Sigmoid colon (tissue), 7 donors: ENCODE results near the gene PARS2. TPM values are rescaled to one million over a fixed set of nuclear protein-coding genes. Genes with fewer than 3 reads are reported as not detected.

ENCODE experiments used
- DNase-seq: peaks from one replicate; pipeline ENCODE4 v3.0.0-alpha.2; 2019
- H3K27ac ChIP-seq, 4 donors: fragments of 200-600 bp; sonication (generic); one replicate each; pipeline ENCODE4 v1.5.1; 2016 to 2019; ENCODE audit warnings: mild to moderate bottlenecking in 1 of 4
- H3K27me3 ChIP-seq, 3 donors: fragments of 200-600 bp; sonication (generic); one replicate each; pipeline ENCODE4 v1.5.1; 2019; ENCODE audit warnings: mild to moderate bottlenecking in 1 of 3
- H3K36me3 ChIP-seq, 4 donors: fragments of 200-600 bp; sonication (generic); one replicate each; pipeline ENCODE4 v1.5.1; 2016 to 2019
- H3K4me1 ChIP-seq, 4 donors: fragments of 200-600 bp; sonication (generic); one replicate each; pipeline ENCODE4 v1.5.1; 2017 to 2019
- H3K4me3 ChIP-seq, 4 donors: fragments of 200-600 bp; sonication (generic); one replicate each; pipeline ENCODE4 v1.5.1; 2017 to 2019; ENCODE audit warnings: mild to moderate bottlenecking in 2 of 4, moderate library complexity in 1 of 4
- H3K9me3 ChIP-seq, 4 donors: fragments of 200-600 bp in 3 of 4; sonication (generic) in 3 of 4; one replicate each; pipeline versions ENCODE4 v1.5.1 to v1.6.1; 2013 to 2019
- EP300 ChIP-seq, 4 donors: sonication (generic); formaldehyde crosslinking; IDR thresholded peaks; one replicate each; pipeline ENCODE4 v1.6.1; 2017; ENCODE audit warnings: antibody characterized with exemption in 4 of 4
- POLR2A ChIP-seq, 2 donors: fragments of 450-650 bp; IDR thresholded peaks; one replicate each; pipeline ENCODE4 v1.6.1; 2016; ENCODE audit warnings: antibody characterized with exemption in 2 of 2, mild to moderate bottlenecking in 2 of 2, moderate library complexity in 2 of 2
- POLR2AphosphoS5 ChIP-seq, 4 donors: sonication (generic); formaldehyde crosslinking; IDR thresholded peaks; one replicate each; pipeline ENCODE4 v1.6.1; 2017; ENCODE audit warnings: antibody characterized with exemption in 4 of 4
- WGBS, 2 donors: extraction: QIAGEN DNeasy Blood & Tissue Kit; methylation state at CpG; one replicate each; pipeline ENCODE4 v1.1.7; 2013; 5-methylcytosine and 5-hydroxymethylcytosine counted together
- intact Hi-C: fragments of 100-400 bp; cut with DNase I; formaldehyde crosslinking; loops from one replicate; pipeline ENCODE4 v1.15.1; 2023
- polyA plus RNA-seq, 3 donors: library from polyadenylated mRNA; stranded (reverse); fragments of 200-250 nt; gene quantifications; one replicate each; pipeline ENCODE4 v1.2.3, GENCODE V29; 2013
- total RNA-seq, 4 donors: library from RNA; depleted of rRNA; stranded (reverse); fragments of >200 nt; gene quantifications; one replicate each; pipeline ENCODE4 v1.1.0, GENCODE V29; 2016
- TF ChIP-seq, protein P1 (sequence below), 4 experiments: fragments of 450-650 bp in 3 of 4; fragments of 200-600 bp in 1 of 4; IDR thresholded peaks; one replicate each; pipeline ENCODE4 v1.5.1; 2016 to 2019; ENCODE audit warnings: antibody characterized with exemption in 4 of 4, mild to moderate bottlenecking in 3 of 4, moderate library complexity in 2 of 4
- donor health status: healthy with polysubstance abuse.
- donor health status: Bipolar disorder and iron deficiency.
- donor health status: healthy.

The PARS2 gene
- total and polyA plus RNA-seq, 7 donors, result 3.3 to 6.0 (median 5.1) TPM

DNA sequence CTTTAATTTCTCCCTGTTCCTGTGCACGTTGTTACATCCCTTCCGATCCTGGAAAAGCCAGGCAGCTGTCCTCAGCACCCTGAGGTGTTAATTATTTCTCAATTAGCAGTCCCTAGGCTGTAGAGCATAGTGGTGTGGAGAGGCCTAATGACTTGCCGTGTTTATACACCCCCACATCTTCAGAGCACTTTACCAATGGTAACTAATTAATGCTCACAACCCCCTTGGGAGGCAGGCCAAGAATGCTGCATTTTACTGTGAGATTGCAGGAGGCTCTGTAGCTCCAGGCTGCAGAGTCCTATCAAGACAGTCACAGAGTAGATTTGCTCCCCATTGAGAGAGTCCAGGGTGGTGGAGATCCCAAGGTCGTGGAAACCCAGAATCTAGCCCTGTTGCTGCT lies 2.4 kb upstream of the PARS2 start:
- H3K27ac ChIP-seq, result no peak overlapping the region
- H3K4me1 ChIP-seq, result peaks cover 0 to 17% (median 12%) of the 10 kb centered on the region in 4 donors
- H3K9me3 ChIP-seq, result no peaks in the 10 kb centered on the region
- H3K4me3 ChIP-seq, result no peak overlapping the region
- DNase-seq, result no peak
- TF ChIP-seq EP300 (IDR thresholded peaks at IDR 0.05) (no peak), POLR2A (IDR thresholded peaks at IDR 0.05) (no peak), POLR2AphosphoS5 (IDR thresholded peaks at IDR 0.05) (no peak)
- TF ChIP-seq, protein P1, sequence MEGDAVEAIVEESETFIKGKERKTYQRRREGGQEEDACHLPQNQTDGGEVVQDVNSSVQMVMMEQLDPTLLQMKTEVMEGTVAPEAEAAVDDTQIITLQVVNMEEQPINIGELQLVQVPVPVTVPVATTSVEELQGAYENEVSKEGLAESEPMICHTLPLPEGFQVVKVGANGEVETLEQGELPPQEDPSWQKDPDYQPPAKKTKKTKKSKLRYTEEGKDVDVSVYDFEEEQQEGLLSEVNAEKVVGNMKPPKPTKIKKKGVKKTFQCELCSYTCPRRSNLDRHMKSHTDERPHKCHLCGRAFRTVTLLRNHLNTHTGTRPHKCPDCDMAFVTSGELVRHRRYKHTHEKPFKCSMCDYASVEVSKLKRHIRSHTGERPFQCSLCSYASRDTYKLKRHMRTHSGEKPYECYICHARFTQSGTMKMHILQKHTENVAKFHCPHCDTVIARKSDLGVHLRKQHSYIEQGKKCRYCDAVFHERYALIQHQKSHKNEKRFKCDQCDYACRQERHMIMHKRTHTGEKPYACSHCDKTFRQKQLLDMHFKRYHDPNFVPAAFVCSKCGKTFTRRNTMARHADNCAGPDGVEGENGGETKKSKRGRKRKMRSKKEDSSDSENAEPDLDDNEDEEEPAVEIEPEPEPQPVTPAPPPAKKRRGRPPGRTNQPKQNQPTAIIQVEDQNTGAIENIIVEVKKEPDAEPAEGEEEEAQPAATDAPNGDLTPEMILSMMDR (IDR thresholded peaks at IDR 0.05), result no peak
- 67 to 72% methylated on average over 4 of the region's 4 CpGs for WGBS, 2 donors
- no peaks in the 10 kb centered on the region for H3K27me3 ChIP-seq
- no peaks in the 10 kb centered on the region for H3K36me3 ChIP-seq
- intact Hi-C loops, result loop anchor here (5.0 kb wide), 1 partner anchor 36 kb away; the partner anchor contains the start of gene TTC22

DNA sequence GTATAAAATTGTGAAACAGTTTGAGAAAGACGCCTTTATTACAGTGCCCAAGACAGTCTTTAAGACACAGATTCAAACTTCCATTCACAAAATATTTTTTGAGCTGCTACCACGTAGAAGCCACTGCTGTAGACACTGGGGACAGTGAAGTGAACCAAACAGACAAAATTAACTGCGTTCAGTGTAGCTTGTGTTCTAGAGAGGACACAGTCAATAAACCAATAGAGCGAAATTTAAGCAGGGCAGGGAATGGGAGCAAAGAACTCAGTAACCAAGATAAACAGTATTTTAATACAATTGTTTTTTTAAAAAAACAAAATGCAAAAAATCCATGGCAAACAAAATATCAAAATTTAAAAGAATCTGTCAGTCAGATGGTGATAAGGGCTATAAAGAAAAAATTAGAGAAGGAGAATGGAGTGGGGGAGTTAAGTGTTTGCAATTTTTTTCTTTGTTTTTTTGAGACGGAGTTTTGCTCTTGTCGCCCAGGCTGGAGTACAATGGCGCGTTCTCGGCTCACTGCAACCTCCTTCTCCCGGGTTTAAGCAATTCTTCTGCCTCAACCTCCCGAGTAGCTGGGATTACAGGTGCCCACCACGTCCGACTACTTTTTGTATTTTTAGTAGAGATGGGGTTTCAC lies 719 bp upstream of the PARS2 start:
- Histone ChIP-seq H3K27ac (peak overlapping the region; percentile 63 to 77 (median 73)), H3K4me3 (peak overlapping the region; percentile 28 to 82 (median 74)), H3K27me3 (no peaks in the 10 kb centered on the region), H3K4me1 (peaks cover 0 to 17% (median 12%) of the 10 kb centered on the region in 4 donors), H3K9me3 (no peaks in the 10 kb centered on the region), H3K36me3 (no peaks in the 10 kb centered on the region)
- no peak for TF ChIP-seq EP300 (IDR thresholded peaks at IDR 0.05)
- TF ChIP-seq, protein P1 (IDR thresholded peaks at IDR 0.05), result no peak
- no peak for TF ChIP-seq POLR2AphosphoS5 (IDR thresholded peaks at IDR 0.05)
- TF ChIP-seq POLR2A (IDR thresholded peaks at IDR 0.05), result no peak
- DNase-seq, result no peak
- intact Hi-C loops, result loop anchor here (5.0 kb wide), 2 partner anchors 37 to 48 kb away; partner anchors contain the start of genes TTC22 and TTC4
- WGBS, 2 donors, result 51 to 67% methylated on average over 13 of the region's 13 CpGs

DNA sequence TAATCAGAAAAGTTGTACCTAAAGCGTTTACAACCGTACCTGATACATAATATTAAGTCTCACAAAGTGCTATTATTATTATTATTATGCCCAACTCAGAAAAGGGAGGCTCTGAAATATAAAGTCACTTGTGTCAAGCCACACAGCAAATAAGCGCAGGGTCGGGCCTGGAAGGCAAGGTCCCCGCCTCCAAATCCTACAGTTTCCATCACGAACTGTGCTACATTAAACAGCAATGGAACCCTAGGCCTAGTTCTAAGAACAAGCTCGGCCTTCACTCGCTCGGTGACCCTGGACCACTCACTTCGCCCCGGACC lies 549 bp downstream of the PARS2 start:
- no peak for DNase-seq
- Histone ChIP-seq H3K9me3 (no peaks in the 10 kb centered on the region), H3K36me3 (peaks cover 0 to 3% (median under 1%) of the 10 kb centered on the region in 4 donors), H3K27ac (peak overlapping the region; percentile 73 to 84 (median 78)), H3K4me3 (peak overlapping the region; percentile 69 to 88 (median 81)), H3K4me1 (peaks cover 0 to 17% (median 12%) of the 10 kb centered on the region in 4 donors), H3K27me3 (no peaks in the 10 kb centered on the region)
- TF ChIP-seq POLR2A (IDR thresholded peaks at IDR 0.05) (no peak), EP300 (IDR thresholded peaks at IDR 0.05) (no peak), POLR2AphosphoS5 (IDR thresholded peaks at IDR 0.05) (no peak)
- TF ChIP-seq, protein P1 (IDR thresholded peaks at IDR 0.05), result no peak
- WGBS, 2 donors, result 1 to 4% methylated on average over 11 of the region's 11 CpGs
- intact Hi-C loops, result loop anchor here (5.0 kb wide), 1 partner anchor 46 kb away; the partner anchor contains the start of gene TTC4

DNA sequence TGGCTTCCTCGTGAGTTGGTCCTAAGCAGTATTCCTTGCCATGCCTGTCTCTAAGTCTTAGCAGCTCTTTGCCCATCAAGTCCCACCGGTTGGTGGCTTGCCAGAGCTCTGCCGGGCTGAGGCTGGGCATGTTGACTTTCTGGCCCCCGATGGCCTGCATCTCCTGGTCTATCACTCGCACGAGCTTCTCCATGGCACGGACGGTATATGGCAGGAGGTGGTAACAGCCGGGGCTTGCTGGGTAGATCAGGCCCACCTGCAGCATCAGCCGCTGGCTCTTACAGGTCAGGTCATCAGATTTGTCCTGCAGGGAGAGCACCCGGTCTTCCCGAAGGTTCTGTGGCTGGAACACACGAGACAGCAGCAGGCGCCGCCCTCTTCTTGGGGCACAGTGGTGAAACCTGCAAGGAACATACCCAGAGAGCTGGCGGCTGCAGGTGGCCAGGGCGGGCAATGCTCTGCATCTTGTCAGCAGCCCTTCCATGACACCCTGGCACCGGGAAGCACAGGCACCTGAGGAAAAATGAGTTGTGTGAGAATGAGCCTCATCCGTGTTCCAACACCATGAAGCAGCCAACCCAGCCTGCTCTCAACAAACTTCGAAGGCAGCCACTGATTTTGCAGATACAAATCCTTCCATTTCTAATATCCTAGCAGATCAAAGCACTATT lies 5.5 kb downstream of the PARS2 start:
- Histone ChIP-seq H3K36me3 (peaks cover 11 to 36% (median 18%) of the 10 kb centered on the region in 4 donors), H3K27me3 (no peaks in the 10 kb centered on the region), H3K27ac (no peak overlapping the region), H3K4me3 (no peak overlapping the region), H3K4me1 (peaks cover 0 to 11% (median 9%) of the 10 kb centered on the region in 4 donors), H3K9me3 (no peaks in the 10 kb centered on the region)
- intact Hi-C loops, result no loop called here
- WGBS, 2 donors, result 94 to 95% methylated on average over 20 of the region's 20 CpGs
- peak; percentile 61 for DNase-seq
- TF ChIP-seq POLR2A (IDR thresholded peaks at IDR 0.05), result no peak
- TF ChIP-seq EP300 (IDR thresholded peaks at IDR 0.05), result no peak
- no peak for TF ChIP-seq POLR2AphosphoS5 (IDR thresholded peaks at IDR 0.05)

DNA sequence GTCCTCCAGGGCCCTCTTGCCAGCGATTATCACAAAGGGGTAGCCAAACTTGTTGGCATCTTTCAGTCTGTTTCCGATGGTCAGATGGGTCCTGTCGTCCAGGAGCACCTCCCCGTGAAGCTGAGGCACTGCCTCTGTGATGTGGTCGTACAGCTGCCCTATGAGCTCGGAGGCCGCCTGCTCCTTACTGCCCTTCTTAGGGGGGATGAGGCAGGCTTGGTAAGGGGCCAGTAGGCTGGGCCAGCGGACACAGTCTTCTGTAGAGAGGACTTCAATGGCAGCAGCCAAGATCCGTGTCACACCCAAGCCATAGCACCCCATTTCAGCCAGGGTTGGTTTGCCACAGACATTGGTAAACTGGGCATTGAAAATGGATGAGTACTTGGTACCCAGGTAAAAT lies 6.5 kb downstream of the PARS2 start:
- H3K4me1 ChIP-seq, result peaks cover 0 to 2% (median 0%) of the 10 kb centered on the region in 4 donors
- H3K27me3 ChIP-seq, result no peaks in the 10 kb centered on the region
- H3K9me3 ChIP-seq, result no peaks in the 10 kb centered on the region
- H3K36me3 ChIP-seq, result peaks cover 11 to 36% (median 18%) of the 10 kb centered on the region in 4 donors
- 97% methylated on average over 9 of the region's 9 CpGs for WGBS, 2 donors
- H3K4me3 ChIP-seq, result no peak overlapping the region
- no peak overlapping the region for H3K27ac ChIP-seq
- intact Hi-C loops, result no loop called here
- no peak for TF ChIP-seq POLR2A (IDR thresholded peaks at IDR 0.05)
- no peak for TF ChIP-seq POLR2AphosphoS5 (IDR thresholded peaks at IDR 0.05)
- TF ChIP-seq EP300 (IDR thresholded peaks at IDR 0.05), result no peak
- TF ChIP-seq, protein P1 (IDR thresholded peaks at IDR 0.05), result no peak
- no peak for DNase-seq
